Adrenal gland (tissue), 12 donors: ENCODE data around the gene SPG11. TPM values are rescaled to one million over a fixed set of nuclear protein-coding genes. Genes with fewer than 3 reads are reported as not detected.
A peak's percentile ranks its signal among the peaks of the same experiment; 100 is the strongest.
"Not testable (repeated sequence)": the region's sequence is repeated elsewhere in the genome, so short reads cannot be mapped to it uniquely, and the experiment has no call there.

ENCODE experiments used
- DNase-seq, 7 donors: peaks; one replicate each; pipeline ENCODE4 v3.0.0-alpha.2; 2019 to 2020
- H3K27ac ChIP-seq, 5 donors: fragments of 200-600 bp; sonication (generic) in 4 of 5; 1 replicate in 3 of 5; 2 replicates in 2 of 5; pipeline versions ENCODE4 v1.5.1 to v1.8.0; 2016 to 2020; ENCODE audit warnings: mild to moderate bottlenecking in 1 of 5
- H3K27me3 ChIP-seq: fragments of 200-600 bp; 2 replicates; pipeline ENCODE4 v1.8.0; 2021
- H3K36me3 ChIP-seq, 2 donors: fragments of 200-600 bp; replicated peaks in 1 of 2; 1 replicate in 1 of 2; 2 replicates in 1 of 2; pipeline versions ENCODE4 v1.5.1 to v1.8.0; 2018 to 2022
- H3K4me1 ChIP-seq, 2 donors: fragments of 200-600 bp; replicated peaks in 1 of 2; 1 replicate in 1 of 2; 2 replicates in 1 of 2; pipeline versions ENCODE4 v1.5.1 to v1.8.0; 2018 to 2021
- H3K4me3 ChIP-seq, 4 donors: fragments of 200-600 bp; sonication (generic) in 3 of 4; one replicate each; pipeline ENCODE4 v1.5.1; 2016 to 2018
- H3K9me3 ChIP-seq, 3 donors: fragments of 200-600 bp; sonication (generic) in 1 of 3; replicated peaks in 1 of 3; 1 replicate in 2 of 3; 2 replicates in 1 of 3; pipeline versions ENCODE4 v1.5.1 to v1.8.0; 2016 to 2021
- CTCF ChIP-seq, 6 experiments: fragments of 450-650 bp in 4 of 6; fragments of 200-600 bp in 2 of 6; sonication (generic) in 1 of 6; IDR thresholded peaks; 1 replicate in 5 of 6; 2 replicates in 1 of 6; pipeline versions ENCODE4 v1.5.1 to v1.8.0; 2016 to 2021; ENCODE audit warnings: antibody characterized with exemption in 6 of 6, mild to moderate bottlenecking in 2 of 6, moderate library complexity in 1 of 6
- POLR2A ChIP-seq, 2 donors: fragments of 450-650 bp; IDR thresholded peaks; one replicate each; pipeline ENCODE4 v1.6.1; 2017; ENCODE audit warnings: antibody characterized with exemption in 2 of 2, mild to moderate bottlenecking in 2 of 2, moderate library complexity in 1 of 2
- WGBS, 4 donors: extraction: QIAGEN DNeasy Blood & Tissue Kit in 2 of 4; methylation state at CpG; one replicate each; pipeline versions ENCODE4 v1.1.5 to v1.1.7; 2013 to 2017; 5-methylcytosine and 5-hydroxymethylcytosine counted together
- intact Hi-C, 2 donors: fragments of 100-400 bp; cut with DNase I; formaldehyde crosslinking; loops; one replicate each; pipeline versions ENCODE4 v1.14.1 to v1.15.0; 2022 to 2023
- polyA plus RNA-seq, 3 donors: library from polyadenylated mRNA; stranded (reverse); fragments of 200-250 nt in 2 of 3; fragments of 350-450 nt in 1 of 3; fragmentation: Illumina TruSeq in 1 of 3; extraction: RNeasy Lipid Tissue Mini Kit (QIAGEN cat#74804) in 1 of 3; gene quantifications; one replicate each; pipeline ENCODE4 v1.2.3, GENCODE V29; 2013 to 2014
- total RNA-seq, 9 donors: library from RNA; depleted of rRNA in 4 of 9; stranded (reverse); fragments of >200 nt in 4 of 9; fragments of 120-200 nt in 1 of 9; fragmentation: NEBNext Ultra II Directional in 1 of 9; extraction: Animal tissue kit (Norgen Biotek cat#: 25700) in 1 of 9; gene quantifications; one replicate each; pipeline versions ENCODE4 v1.1.0 to v1.2.4, GENCODE V29; 2013 to 2023
- donor health status: healthy with polysubstance abuse.
- donor health status: Bipolar disorder and iron deficiency.
- donor health status: DM: yes; HTN: yes; CAD: no.
- donor health status: DM: no; HTN: no; CAD: no.
- donor health status: DM: no; HTN: no; CAD: no.
- donor health status: DM: yes; HTN: yes; CAD: no.

SPG11 gene
- total and polyA plus RNA-seq, 12 donors: 43.0 to 122 (median 74.0) TPM

- DNase-seq: peak in 3 of 7 donors; percentile 31 to 47 (median 40)
- no peaks in the 10 kb centered on the region for H3K27me3 ChIP-seq
- TF ChIP-seq CTCF (IDR thresholded peaks at IDR 0.05): no peak
- no peak for TF ChIP-seq POLR2A (IDR thresholded peaks at IDR 0.05)
- 87 to 93% (median 88%) methylated on average over 3 to 5 of the region's 5 CpGs for WGBS, 4 donors
- H3K36me3 ChIP-seq: peaks cover 0 to 48% of the 10 kb centered on the region in 2 donors
- H3K9me3 ChIP-seq: no peaks in the 10 kb centered on the region
- intact Hi-C loops: no loop called here
- peaks cover 12% of the 10 kb centered on the region in 2 donors for H3K4me1 ChIP-seq
- no peak overlapping the region for H3K4me3 ChIP-seq
- peak overlapping the region in 4 of 5 donors; percentile 29 to 78 (median 68) for H3K27ac ChIP-seq
Observed at GRCh38 chr15:44633603-44634002, 29.9 kb downstream of the SPG11 start.

DNA sequence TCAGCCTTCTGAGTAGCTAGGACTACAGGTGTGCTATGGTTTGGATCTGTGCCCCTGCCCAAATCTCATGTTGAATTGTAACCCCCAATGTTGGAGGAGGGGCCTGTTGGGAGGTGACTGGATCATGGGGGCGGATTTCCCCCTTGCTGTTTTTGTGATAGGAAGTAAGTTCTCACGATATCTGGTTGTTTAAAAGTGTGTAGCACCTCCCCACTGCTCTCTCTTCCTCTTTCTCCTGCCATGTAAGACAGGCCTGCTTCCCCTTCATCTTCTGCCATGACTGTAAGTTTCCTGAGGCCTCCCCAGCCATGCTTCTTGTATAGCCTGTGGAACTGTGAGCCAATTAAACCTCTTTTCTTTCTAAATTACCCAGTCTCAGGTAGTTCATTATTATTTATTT, 38.2 kb downstream of the SPG11 start:
- H3K36me3 ChIP-seq: peaks cover 0 to 75% of the 10 kb centered on the region in 2 donors
- DNase-seq, H3K27me3 ChIP-seq, intact Hi-C loops, H3K4me3 ChIP-seq, H3K4me1 ChIP-seq, H3K9me3 ChIP-seq, H3K27ac ChIP-seq: not testable (repeated sequence)
- WGBS, 4 donors: 73 to 96% (median 86%) methylated on average over 2 of the region's 2 CpGs

- H3K9me3 ChIP-seq: no peaks in the 10 kb centered on the region
- H3K27me3 ChIP-seq: no peaks in the 10 kb centered on the region
- no peaks in the 10 kb centered on the region for H3K4me1 ChIP-seq
- intact Hi-C loops: no loop called here
- no peak overlapping the region for H3K4me3 ChIP-seq
- TF ChIP-seq CTCF (IDR thresholded peaks at IDR 0.05) (no peak), POLR2A (IDR thresholded peaks at IDR 0.05) (no peak)
- peaks cover 0 to 73% of the 10 kb centered on the region in 2 donors for H3K36me3 ChIP-seq
- no peak overlapping the region for H3K27ac ChIP-seq
- DNase-seq: no peak
Observed at GRCh38 chr15:44623178-44623577, 40.3 kb downstream of the SPG11 start.

- DNase-seq: no peak
- no peaks in the 10 kb centered on the region for H3K9me3 ChIP-seq
- no peaks in the 10 kb centered on the region for H3K27me3 ChIP-seq
- WGBS, 4 donors: 90 to 100% (median 92%) methylated on average over 1 of the region's 1 CpG
- H3K27ac ChIP-seq: no peak overlapping the region
- TF ChIP-seq CTCF (IDR thresholded peaks at IDR 0.05): no peak
- no peak for TF ChIP-seq POLR2A (IDR thresholded peaks at IDR 0.05)
- no peak overlapping the region for H3K4me3 ChIP-seq
- intact Hi-C loops: no loop called here
- H3K36me3 ChIP-seq: peaks cover 0 to 70% of the 10 kb centered on the region in 2 donors
- no peaks in the 10 kb centered on the region for H3K4me1 ChIP-seq
Observed at GRCh38 chr15:44620081-44620480, 43.4 kb downstream of the SPG11 start.

GRCh38 chr15:44616974-44617373, 46.5 kb downstream of the SPG11 start:
- H3K27ac ChIP-seq: no peak overlapping the region
- no peaks in the 10 kb centered on the region for H3K9me3 ChIP-seq
- intact Hi-C loops: no loop called here
- no peaks in the 10 kb centered on the region for H3K4me1 ChIP-seq
- 79 to 98% (median 97%) methylated on average over 2 of the region's 2 CpGs for WGBS, 4 donors
- H3K36me3 ChIP-seq: peaks cover 0 to 74% of the 10 kb centered on the region in 2 donors
- no peak overlapping the region for H3K4me3 ChIP-seq
- no peaks in the 10 kb centered on the region for H3K27me3 ChIP-seq
- TF ChIP-seq POLR2A (IDR thresholded peaks at IDR 0.05) (no peak), CTCF (IDR thresholded peaks at IDR 0.05) (no peak)
- no peak for DNase-seq
